Ovary (tissue), 9 donors: Measurements from ENCODE around the gene KREMEN1. TPM values are rescaled to one million over a fixed set of nuclear protein-coding genes. Genes with fewer than 3 reads are reported as not detected.

ENCODE experiments used
- DNase-seq, 5 donors: peaks; one replicate each; pipeline ENCODE4 v3.0.0-alpha.2; 2019 to 2020
- H3K27ac ChIP-seq, 2 donors: fragments of 200-600 bp; one replicate each; pipeline versions ENCODE4 v1.5.1 to v1.8.0; 2019 to 2022
- H3K27me3 ChIP-seq: fragments of 200-600 bp; one replicate; pipeline ENCODE4 v1.8.0; 2022
- H3K36me3 ChIP-seq: fragments of 200-600 bp; sonication (generic); one replicate; pipeline ENCODE4 v1.5.1; 2019
- H3K4me1 ChIP-seq: one replicate; pipeline ENCODE4 v1.8.1; 2013; ENCODE audit warnings: mild to moderate bottlenecking, moderate library complexity; ENCODE audit not compliant: insufficient read depth
- H3K4me3 ChIP-seq: fragments of 200-600 bp; sonication (generic); one replicate; pipeline ENCODE4 v1.5.1; 2017
- H3K9me3 ChIP-seq, 2 donors: fragments of 200-600 bp in 1 of 2; sonication (generic) in 1 of 2; one replicate each; pipeline versions ENCODE4 v1.5.1 to v1.8.1; 2013 to 2019; ENCODE audit warnings: mild to moderate bottlenecking in 1 of 2, moderate library complexity in 1 of 2
- CTCF ChIP-seq, 3 donors: fragments of 450-650 bp in 2 of 3; fragments of 200-600 bp in 1 of 3; IDR thresholded peaks; one replicate each; pipeline versions ENCODE4 v1.5.1 to v1.8.0; 2016 to 2022; ENCODE audit warnings: antibody characterized with exemption in 3 of 3, mild to moderate bottlenecking in 1 of 3
- EP300 ChIP-seq: sonication (generic); formaldehyde crosslinking; IDR thresholded peaks from one replicate; pipeline ENCODE4 v1.6.1; 2017; ENCODE audit warnings: antibody characterized with exemption
- POLR2A ChIP-seq: fragments of 450-650 bp; IDR thresholded peaks from one replicate; pipeline ENCODE4 v1.6.1; 2017; ENCODE audit warnings: antibody characterized with exemption, mild to moderate bottlenecking, moderate library complexity
- WGBS, 3 donors: extraction: QIAGEN DNeasy Blood & Tissue Kit in 1 of 3; methylation state at CpG; one replicate each; pipeline versions ENCODE4 v1.1.5 to v1.1.7; 2013 to 2017; 5-methylcytosine and 5-hydroxymethylcytosine counted together
- intact Hi-C, 4 donors: fragments of 100-400 bp; cut with DNase I; formaldehyde crosslinking; loops; one replicate each; pipeline versions ENCODE4 v1.11.0 to v1.15.1; 2022 to 2023
- polyA plus RNA-seq, 2 donors: library from polyadenylated mRNA; stranded (reverse); fragments of 200-250 nt in 1 of 2; fragments of 350-450 nt in 1 of 2; fragmentation: Illumina TruSeq in 1 of 2; extraction: RNeasy Lipid Tissue Mini Kit (QIAGEN cat#74804) in 1 of 2; gene quantifications; one replicate each; pipeline ENCODE4 v1.2.3, GENCODE V29; 2013 to 2014
- total RNA-seq, 7 donors: library from RNA; depleted of rRNA in 2 of 7; stranded (reverse); fragments of >200 nt in 2 of 7; fragmentation: NEBNext Ultra II Directional in 3 of 7; extraction: Animal tissue kit (Norgen Biotek cat#: 25700) in 3 of 7; gene quantifications; one replicate each; pipeline versions ENCODE4 v1.1.0 to v1.2.4, GENCODE V29; 2016 to 2023
- donor health status: DM: no; HTN: no; CAD: no; lungs with moderate emphysema.
- donor health status: DM: no; HTN: no; CAD: no.
- donor health status: Bipolar disorder and iron deficiency.
- donor health status: DM: yes; HTN: yes; CAD: no.
- donor health status: DM: no; HTN: no; CAD: no.
- donor health status: DM: yes; HTN: yes; CAD: no.

Gene KREMEN1
- total and polyA plus RNA-seq, 9 donors, result 15.4 to 49.5 (median 35.6) TPM

- H3K9me3 ChIP-seq, result no peaks in the 10 kb centered on the region
- no peaks in the 10 kb centered on the region for H3K4me1 ChIP-seq
- peak overlapping the region in 1 of 2 donors; percentile 47 for H3K27ac ChIP-seq
- 45 to 51% (median 47%) methylated on average over 19 of the region's 19 CpGs for WGBS, 3 donors
- TF ChIP-seq POLR2A (no peak), CTCF (IDR thresholded peaks at IDR 0.05) (no peak), EP300 (no peak)
- peak overlapping the region; percentile 46 for H3K4me3 ChIP-seq
- intact Hi-C loops, result no loop called here
- H3K27me3 ChIP-seq, result no peaks in the 10 kb centered on the region
- DNase-seq, result no peak
- no peaks in the 10 kb centered on the region for H3K36me3 ChIP-seq
Measured at GRCh38 chr22:29206372-29207242, 133.8 kb downstream of the KREMEN1 start.

GRCh38 chr22:29207243-29207550, 134.4 kb downstream of the KREMEN1 start:
- intact Hi-C loops, result no loop called here
- 95% methylated on average over 5 of the region's 5 CpGs for WGBS, 3 donors
- no peak for DNase-seq
- Histone ChIP-seq H3K36me3 (no peaks in the 10 kb centered on the region), H3K4me1 (no peaks in the 10 kb centered on the region), H3K27me3 (no peaks in the 10 kb centered on the region), H3K4me3 (no peak overlapping the region), H3K9me3 (no peaks in the 10 kb centered on the region), H3K27ac (no peak overlapping the region)
- no peak for TF ChIP-seq CTCF (IDR thresholded peaks at IDR 0.05)
- no peak for TF ChIP-seq POLR2A
- TF ChIP-seq EP300, result no peak

GRCh38 chr22:29207562-29208501, 135.0 kb downstream of the KREMEN1 start:
- intact Hi-C loops, result no loop called here
- H3K36me3 ChIP-seq, result no peaks in the 10 kb centered on the region
- TF ChIP-seq POLR2A (no peak), EP300 (no peak), CTCF (IDR thresholded peaks at IDR 0.05) (no peak)
- H3K9me3 ChIP-seq, result no peaks in the 10 kb centered on the region
- no peak overlapping the region for H3K4me3 ChIP-seq
- no peak for DNase-seq
- 71 to 83% (median 73%) methylated on average over 11 of the region's 11 CpGs for WGBS, 3 donors
- no peaks in the 10 kb centered on the region for H3K27me3 ChIP-seq
- no peaks in the 10 kb centered on the region for H3K4me1 ChIP-seq
- no peak overlapping the region for H3K27ac ChIP-seq

GRCh38 chr22:29208502-29208862, 135.6 kb downstream of the KREMEN1 start:
- no peak for TF ChIP-seq POLR2A
- no peak for TF ChIP-seq EP300
- H3K9me3 ChIP-seq, result no peaks in the 10 kb centered on the region
- H3K36me3 ChIP-seq, result no peaks in the 10 kb centered on the region

More at GRCh38 chr22:29208502-29208862, 135.6 kb downstream of the KREMEN1 start:
- H3K4me3 ChIP-seq, result no peak overlapping the region
- no peak for DNase-seq
- WGBS, 3 donors, result 89 to 96% (median 90%) methylated on average over 4 of the region's 4 CpGs
- intact Hi-C loops, result no loop called here
- no peaks in the 10 kb centered on the region for H3K27me3 ChIP-seq
- no peaks in the 10 kb centered on the region for H3K4me1 ChIP-seq
- no peak overlapping the region for H3K27ac ChIP-seq
